Measurements from ENCODE around the gene ZNF286A.
A peak's percentile ranks its signal among the peaks of the same experiment; 100 is the strongest.
"Not testable (repeated sequence)": the region's sequence is repeated elsewhere in the genome, so short reads cannot be mapped to it uniquely, and the experiment has no call there.

Gene ZNF286A

DNA sequence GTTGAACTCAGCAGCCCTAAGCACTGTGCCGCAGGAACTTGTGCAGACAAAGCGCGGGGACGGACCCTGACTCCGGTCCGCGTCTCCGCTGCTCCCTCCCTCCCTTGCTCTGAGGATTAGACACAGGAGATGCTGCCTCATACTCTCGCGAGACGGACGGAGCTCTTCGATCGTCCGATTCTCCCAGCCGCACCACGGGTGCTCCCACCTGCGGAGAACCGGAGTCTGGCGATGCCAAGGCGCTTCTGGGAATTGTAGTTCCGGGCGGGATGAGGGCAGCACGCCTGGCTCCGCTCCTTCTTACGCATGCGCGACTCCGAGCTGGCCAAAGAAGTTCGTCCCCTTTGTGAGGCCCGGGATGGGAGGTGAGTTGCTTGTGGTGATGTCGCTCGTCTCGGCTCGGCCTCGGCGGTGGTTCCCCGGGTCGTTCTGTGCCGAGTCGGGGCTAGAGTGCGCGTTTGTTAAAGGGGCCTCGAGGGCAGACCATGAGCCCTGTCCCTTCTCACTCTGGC is at the start of gene ZNF286A:
Gene ZNF286A (plus strand): TSS at position 340 of the 512 bp plus-strand sequence. CDS start 578 bp downstream, outside the sequence.
- peak; percentile 98 for DNase-seq (ENCODE audit: extremely low read depth, low read depth)

DNA sequence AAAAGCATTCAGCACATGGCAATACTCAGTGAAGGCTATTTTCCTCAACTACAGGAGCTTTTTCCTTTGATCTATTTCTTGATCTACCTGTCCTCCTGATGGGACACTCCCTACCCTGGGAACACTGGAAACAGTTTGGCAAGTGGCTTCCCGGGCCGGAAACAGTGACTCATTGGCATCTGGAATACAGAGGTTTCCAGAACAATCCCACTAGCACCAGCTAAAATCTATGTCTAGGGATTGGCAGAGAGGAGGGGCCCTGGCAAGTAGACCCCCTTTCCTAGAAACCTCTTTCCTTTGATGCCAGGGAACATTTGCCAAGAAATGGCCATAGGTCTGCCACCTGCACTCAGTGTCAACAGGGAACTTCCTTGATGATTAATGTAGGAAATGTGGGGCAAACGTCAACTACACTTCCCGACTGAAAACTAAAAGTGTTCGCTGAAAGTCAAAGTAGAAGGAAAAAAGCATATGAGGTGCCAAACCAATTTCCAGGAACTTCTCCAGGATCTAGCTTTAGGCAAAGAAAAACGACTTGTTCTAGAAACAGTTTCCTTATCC is 49.6 kb upstream of the ZNF286A start:
- DNase-seq (ENCODE audit: extremely low read depth, low read depth), result peak; percentile 23
- TF ChIP-seq, protein P1, sequence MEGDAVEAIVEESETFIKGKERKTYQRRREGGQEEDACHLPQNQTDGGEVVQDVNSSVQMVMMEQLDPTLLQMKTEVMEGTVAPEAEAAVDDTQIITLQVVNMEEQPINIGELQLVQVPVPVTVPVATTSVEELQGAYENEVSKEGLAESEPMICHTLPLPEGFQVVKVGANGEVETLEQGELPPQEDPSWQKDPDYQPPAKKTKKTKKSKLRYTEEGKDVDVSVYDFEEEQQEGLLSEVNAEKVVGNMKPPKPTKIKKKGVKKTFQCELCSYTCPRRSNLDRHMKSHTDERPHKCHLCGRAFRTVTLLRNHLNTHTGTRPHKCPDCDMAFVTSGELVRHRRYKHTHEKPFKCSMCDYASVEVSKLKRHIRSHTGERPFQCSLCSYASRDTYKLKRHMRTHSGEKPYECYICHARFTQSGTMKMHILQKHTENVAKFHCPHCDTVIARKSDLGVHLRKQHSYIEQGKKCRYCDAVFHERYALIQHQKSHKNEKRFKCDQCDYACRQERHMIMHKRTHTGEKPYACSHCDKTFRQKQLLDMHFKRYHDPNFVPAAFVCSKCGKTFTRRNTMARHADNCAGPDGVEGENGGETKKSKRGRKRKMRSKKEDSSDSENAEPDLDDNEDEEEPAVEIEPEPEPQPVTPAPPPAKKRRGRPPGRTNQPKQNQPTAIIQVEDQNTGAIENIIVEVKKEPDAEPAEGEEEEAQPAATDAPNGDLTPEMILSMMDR (IDR thresholded peaks at IDR 0.05; ENCODE audit: low read depth, low read length), result no peak

DNA sequence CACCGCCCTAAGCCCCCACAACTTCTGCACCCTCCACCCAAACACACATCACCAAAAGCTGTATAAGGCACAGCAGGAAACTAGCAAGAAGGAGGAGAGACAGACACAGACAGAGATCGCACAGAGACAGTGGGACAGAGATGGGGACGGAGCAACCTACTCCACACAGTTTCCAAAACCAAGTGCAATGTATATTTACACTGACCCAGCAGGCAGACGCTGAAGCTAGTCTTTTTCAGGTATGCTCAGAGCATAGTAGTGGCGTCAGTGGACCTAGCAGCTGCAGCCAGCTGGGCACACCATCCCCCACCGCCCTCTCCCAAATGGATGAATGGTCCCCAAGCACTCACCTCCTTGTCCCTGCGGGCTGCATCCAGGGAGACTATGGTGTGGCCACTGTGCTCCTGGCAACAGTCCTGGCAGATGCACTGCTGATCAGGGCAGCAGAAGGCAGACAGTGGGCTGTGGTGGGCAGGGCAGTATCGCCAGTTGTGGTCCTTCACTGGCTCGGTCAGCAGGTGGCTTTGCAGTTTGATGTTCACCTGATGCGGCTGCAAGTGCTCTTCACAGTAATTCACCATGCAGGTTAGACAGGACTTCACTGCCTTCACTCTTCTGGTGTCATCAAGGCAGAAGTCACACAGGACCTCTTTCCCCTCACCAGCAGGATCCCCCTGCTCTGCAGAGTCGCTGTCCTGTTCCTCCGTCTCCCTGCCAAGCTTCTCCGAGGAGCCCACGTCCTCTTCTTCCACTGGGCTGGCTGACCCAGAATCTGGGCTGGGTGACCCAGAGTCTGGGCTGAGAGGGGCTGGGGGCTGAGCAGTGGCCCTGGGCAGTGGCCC is 48.6 kb upstream of the ZNF286A start:
- TF ChIP-seq, protein P1 (IDR thresholded peaks at IDR 0.05; ENCODE audit: low read depth, low read length), result no peak
- no peak for DNase-seq (ENCODE audit: extremely low read depth, low read depth)

- peak; percentile 98 for DNase-seq (ENCODE audit: extremely low read depth, low read depth)
- TF ChIP-seq, protein P1 (IDR thresholded peaks at IDR 0.05; ENCODE audit: low read depth, low read length), result no peak; the same call in 1 of the 2 replicates
Measured at GRCh38 chr17:15651583-15652110, 47.9 kb upstream of the ZNF286A start.

- no peak for DNase-seq (ENCODE audit: extremely low read depth, low read depth)
- TF ChIP-seq, protein P1 (IDR thresholded peaks at IDR 0.05; ENCODE audit: low read depth, low read length), result no peak
Measured at GRCh38 chr17:15652960-15653359, 46.6 kb upstream of the ZNF286A start.

DNA sequence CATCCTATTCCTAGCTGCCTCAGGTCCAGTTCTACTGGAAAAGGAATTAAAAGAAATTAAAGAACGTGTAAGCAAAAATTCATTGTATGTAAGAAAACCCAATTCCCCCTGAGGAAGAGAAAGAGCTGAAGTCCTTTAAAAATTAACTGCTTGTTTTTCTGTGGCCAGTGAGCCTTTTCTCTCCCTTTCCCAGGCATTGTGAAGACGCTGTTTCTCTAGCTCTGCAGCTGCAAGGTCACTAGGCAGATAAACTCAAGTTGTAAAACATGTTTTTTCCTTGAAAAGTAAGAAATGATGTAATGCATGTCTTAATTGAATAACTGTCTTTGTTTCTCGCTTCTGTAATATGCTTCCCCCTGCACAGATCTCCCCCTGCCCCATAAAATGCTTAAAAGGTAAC is 45.2 kb upstream of the ZNF286A start:
- not testable (repeated sequence) for DNase-seq (ENCODE audit: extremely low read depth, low read depth)

DNA sequence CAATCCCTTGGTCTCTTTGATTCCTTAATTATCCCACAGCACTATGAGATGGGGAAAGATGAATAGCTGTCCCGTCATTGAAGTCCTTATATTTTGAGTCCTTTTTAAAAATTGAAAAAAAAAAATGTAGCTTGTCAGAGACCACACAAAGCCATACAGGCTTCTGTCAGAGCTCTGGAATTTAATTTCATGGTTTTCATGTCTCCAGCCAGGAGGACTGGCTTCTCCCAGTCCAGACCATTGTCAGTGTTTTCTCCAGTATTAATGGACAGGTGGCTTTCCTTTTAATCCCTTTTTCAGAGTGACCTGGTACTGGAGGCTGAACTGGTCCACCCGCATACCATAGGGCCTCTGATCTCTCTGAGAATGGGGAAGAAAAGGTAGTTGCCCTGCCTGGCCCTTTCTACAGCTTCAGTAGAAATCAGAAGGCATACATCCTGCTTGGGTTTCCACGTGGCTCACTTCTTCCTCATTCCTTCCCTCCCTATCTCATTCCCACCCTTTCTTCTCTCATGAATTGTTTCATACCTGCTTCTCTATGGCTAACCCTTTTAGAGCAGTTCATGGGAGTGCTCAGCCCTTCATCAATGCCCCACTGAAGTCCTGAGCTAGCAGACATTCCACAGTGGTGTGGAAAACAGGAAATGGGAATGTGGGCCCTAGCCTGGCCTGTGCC is 44.5 kb upstream of the ZNF286A start:
- no peak for DNase-seq (ENCODE audit: extremely low read depth, low read depth)
- TF ChIP-seq, protein P1 (IDR thresholded peaks at IDR 0.05; ENCODE audit: low read depth, low read length), result no peak

- TF ChIP-seq, protein P1 (IDR thresholded peaks at IDR 0.05; ENCODE audit: low read depth, low read length), result no peak
- DNase-seq (ENCODE audit: extremely low read depth, low read depth), result no peak
Measured at GRCh38 chr17:15657868-15658267, 41.7 kb upstream of the ZNF286A start.
